ENCODE results near the gene GRK1.

The GRK1 gene

GRCh38 chr13:113632706-113633484 lies 34.1 kb upstream of the GRK1 start:
- no peak for DNase-seq

- no peak for DNase-seq
Observed at GRCh38 chr13:113633485-113633873, 33.5 kb upstream of the GRK1 start.

GRCh38 chr13:113634279-113635047 lies 32.6 kb upstream of the GRK1 start:
- DNase-seq: no peak

GRCh38 chr13:113635048-113635420 lies 32.0 kb upstream of the GRK1 start:
- no peak for DNase-seq

- DNase-seq: no peak
Observed at GRCh38 chr13:113635709-113636108, 31.3 kb upstream of the GRK1 start.

- DNase-seq: no peak
Observed at GRCh38 chr13:113636266-113636963, 30.6 kb upstream of the GRK1 start.

- DNase-seq: no peak
Observed at GRCh38 chr13:113637262-113638160, 29.5 kb upstream of the GRK1 start.

- DNase-seq: no peak
Observed at GRCh38 chr13:113638173-113638746, 28.8 kb upstream of the GRK1 start.

GRCh38 chr13:113638806-113639205 lies 28.2 kb upstream of the GRK1 start:
- no peak for DNase-seq

- no peak for DNase-seq
Observed at GRCh38 chr13:113639616-113640262, 27.3 kb upstream of the GRK1 start.

GRCh38 chr13:113641426-113641825 lies 25.6 kb upstream of the GRK1 start:
- DNase-seq: no peak

- DNase-seq: no peak
Observed at GRCh38 chr13:113642563-113642962, 24.5 kb upstream of the GRK1 start.

- no peak for DNase-seq
Observed at GRCh38 chr13:113643593-113643992, 23.4 kb upstream of the GRK1 start.

GRCh38 chr13:113644800-113645199 lies 22.2 kb upstream of the GRK1 start:
- no peak for DNase-seq

- no peak for DNase-seq
Observed at GRCh38 chr13:113645329-113645728, 21.7 kb upstream of the GRK1 start.

- DNase-seq: no peak
Observed at GRCh38 chr13:113646376-113646775, 20.6 kb upstream of the GRK1 start.

GRCh38 chr13:113646921-113647340 lies 20.1 kb upstream of the GRK1 start:
- DNase-seq: no peak

GRCh38 chr13:113647351-113648215 lies 19.4 kb upstream of the GRK1 start:
- DNase-seq: peak; percentile 29

- no peak for DNase-seq
Observed at GRCh38 chr13:113648216-113648610, 18.8 kb upstream of the GRK1 start.

GRCh38 chr13:113649212-113649611 lies 17.8 kb upstream of the GRK1 start:
- DNase-seq: no peak

Data from fibroblast of skin of back (primary cell).